GM03348 (cell line): ENCODE measurements around the gene SIK3.

ENCODE experiments used
- DNase-seq: peaks from one replicate; pipeline ENCODE4 v3.0.0; 2012; ENCODE audit warnings: low spot score

SIK3 gene

DNA sequence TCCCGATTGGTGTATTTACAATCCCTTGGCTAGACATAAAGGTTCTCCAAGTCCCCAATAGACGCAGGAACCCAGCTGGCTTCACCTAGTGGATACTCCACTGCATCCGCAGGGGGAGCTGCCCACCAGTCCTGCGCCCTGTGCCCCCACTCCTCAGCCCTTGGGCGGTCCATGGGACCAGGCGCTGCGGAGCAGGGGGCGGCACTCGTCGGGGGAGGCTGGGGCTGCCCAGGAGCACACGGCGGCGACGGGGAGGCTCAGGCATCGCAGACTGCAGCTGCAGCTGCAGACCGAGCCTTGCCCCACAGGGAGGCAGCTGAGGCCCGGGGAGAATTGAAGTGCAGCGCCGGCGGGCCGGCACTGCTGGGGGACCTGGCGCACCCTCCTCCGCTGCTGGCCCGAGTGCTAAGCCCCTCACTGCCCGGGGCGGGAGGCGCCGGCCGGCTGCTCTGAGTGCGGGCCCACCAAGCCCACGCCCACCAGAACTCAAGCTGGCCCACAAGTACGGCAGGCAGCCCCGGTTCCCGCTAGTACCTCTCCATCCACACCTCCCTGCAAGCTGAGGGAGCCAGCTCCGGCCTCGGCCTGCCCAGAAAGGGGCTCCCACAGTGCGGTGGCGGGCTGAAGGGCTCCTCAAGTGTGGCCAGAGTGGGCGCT, 12.2 kb upstream of the SIK3 start:
- no peak for DNase-seq

DNA sequence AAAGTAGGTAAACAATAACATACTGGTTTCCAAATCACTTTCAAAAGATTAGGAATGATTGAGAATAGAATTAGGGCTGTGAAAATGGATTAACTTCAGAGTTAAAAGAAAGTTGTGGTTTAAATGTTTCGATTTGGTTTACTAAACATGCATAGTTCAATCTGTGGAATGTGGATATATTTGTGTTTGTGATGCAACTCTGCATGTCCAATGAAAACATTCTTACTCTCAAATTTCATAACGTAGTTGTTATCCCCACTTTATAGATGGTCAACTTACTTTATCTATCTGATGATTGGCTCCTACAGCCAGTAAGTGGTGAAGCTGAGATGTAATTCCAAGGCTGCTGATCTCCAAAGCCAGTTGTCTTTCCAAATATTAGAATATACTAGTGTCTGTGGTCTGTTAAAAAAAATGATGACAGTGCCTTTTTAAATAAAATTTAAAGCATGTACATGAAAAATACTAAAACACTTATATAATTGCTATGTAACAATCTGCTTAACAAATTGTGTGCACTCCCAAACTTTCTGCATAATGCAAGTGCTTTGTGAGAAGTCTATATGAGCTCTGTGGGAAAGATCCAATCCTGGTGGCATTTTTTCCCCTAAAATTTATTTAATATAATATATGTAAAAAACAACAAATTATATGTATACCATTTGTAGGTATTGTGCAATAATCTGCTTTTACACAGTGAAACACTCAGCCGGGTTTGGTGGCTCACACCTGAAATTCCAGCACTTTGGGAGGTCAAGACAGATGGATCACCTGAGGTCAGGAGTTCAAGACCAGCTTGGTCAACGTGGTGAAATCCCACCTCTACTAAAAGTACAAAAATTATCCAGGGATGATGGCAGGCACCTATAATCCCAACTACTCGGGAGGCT, 9.7 kb upstream of the SIK3 start:
- DNase-seq: peak; percentile 60

DNA sequence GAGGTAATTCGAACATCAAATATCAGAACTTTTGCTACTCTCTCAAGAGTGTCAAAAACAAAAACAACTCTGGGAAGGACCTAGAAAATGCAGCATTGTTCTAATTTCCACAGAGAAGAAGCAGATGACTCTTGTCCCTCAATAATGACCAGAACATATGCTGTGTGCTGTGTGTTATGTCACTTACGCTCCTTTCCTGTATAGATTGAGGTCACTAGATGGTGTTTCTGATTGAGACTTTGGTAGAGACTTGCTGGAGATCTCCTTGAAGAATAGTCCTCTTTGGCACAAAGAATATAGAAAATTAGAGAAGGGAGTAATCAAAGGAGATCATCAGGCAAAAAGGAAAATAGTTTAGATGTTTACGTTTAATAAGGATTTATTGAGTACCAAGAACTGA, 2.3 kb upstream of the SIK3 start:
- no peak for DNase-seq

DNA sequence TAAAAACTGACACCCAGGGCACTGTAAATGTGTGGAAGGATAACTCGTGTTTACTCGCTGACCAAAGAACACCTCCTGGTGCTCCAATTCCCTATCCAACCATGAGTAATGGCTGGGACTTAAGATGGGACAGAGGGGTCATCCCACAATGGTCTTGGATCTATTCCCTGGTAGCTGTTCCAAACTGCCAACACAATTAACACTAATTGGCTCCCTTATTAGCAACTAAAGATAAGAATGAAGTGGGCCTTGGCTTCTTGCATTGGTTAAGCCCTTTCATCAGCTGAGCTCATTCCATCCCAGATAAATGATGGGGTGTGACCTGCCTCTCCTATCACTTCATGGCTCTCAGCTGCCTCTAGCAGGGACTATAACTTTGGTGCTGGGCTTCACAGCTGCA, 1.5 kb upstream of the SIK3 start:
- no peak for DNase-seq

DNA sequence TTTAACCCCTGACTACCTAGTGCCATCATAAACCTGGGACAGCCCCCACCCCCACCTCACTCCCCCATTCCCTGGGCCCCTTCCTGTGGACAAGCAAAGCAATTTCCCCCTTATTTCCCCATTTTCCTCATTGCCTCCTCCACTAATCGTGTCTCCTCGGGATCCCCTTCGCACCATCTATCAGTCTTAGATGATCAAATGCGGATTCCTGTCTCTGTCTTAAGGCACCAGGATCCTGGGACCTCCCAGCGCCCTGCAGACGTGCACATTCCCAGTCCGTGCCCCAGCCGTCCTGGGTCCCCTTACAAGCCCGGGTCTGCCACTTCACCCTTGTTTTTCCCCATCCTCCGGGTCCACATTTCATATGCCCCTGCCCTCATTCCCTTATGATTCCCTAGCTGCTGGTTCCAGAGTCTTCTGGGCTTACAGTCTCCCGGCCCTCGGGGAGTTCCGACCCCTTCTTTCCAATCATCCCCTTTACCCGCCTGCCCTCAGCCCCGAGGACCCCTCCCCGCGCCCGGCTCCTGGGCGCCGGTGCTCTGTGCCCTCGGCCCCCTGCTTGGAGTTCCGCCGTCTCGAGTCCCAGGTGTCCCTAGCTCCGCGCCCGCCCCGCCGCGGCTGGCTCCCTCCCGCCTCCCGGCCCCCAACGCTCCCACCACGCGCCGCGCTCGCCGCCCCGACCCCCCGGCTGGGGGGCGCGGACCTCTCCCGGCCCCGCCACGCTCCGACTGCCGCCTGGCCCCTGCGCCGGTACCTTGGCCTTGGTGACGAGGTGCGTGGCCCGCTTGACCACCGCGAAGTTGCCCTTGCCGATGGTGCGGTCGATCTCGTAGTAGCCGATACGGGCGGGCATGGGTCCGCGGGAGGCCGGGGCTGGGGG, 599 bp downstream of the SIK3 start:
- DNase-seq: peak; percentile 55

DNA sequence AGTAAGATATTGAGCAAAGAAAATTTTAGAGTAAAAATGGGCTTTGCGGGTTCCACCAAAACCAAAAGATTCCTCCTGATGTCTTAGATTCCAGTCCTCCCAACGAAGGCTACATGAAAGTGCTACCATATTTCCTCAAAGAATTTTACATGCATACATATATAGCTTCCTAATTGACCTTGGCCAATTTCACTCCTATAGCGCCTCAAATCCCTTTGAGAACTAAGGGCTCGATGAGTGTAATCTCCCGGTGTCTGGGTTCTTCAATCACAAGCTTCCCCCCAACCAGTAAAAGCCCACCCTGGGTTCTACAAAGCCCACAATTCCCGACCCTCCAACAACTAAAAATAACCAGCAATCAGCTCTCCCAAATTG, 1.2 kb downstream of the SIK3 start:
- DNase-seq: no peak

DNA sequence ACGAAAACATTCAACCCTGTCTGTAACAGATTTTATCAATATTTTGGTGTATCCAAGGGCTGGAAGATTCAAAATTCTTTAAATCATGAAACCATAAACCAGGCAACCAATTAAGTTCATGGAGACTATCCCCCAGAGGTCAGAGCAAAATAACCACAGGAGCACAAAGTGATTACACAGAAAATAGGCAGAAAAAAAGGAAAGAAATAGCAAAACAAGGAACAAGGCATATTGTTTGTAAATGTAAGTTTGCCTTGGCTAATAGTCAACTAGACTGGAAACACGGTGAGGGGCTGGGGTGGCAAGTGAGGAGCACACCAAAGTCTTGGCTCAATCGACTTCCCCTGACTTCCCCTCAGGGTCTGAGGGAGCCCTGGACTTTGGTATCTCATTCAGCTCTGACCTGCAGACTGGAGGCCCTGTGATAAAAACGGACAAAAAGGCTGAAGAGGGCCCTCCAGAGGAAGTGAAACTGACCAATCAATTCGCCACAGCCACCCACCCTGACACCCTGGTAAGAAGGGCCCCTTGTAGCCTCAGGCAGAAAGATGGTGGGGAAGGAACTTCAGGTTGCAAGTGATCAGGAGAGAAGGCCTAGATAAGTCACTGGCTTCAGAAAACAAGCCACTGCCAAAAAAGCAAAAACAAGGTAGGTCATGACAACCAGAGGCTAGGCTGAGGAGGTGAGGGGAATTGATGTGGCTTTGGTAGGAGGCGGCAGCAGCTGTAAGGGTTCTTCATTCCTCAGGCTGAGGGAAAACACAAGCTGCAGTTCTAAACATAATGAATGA, 1.8 kb downstream of the SIK3 start:
- no peak for DNase-seq

DNA sequence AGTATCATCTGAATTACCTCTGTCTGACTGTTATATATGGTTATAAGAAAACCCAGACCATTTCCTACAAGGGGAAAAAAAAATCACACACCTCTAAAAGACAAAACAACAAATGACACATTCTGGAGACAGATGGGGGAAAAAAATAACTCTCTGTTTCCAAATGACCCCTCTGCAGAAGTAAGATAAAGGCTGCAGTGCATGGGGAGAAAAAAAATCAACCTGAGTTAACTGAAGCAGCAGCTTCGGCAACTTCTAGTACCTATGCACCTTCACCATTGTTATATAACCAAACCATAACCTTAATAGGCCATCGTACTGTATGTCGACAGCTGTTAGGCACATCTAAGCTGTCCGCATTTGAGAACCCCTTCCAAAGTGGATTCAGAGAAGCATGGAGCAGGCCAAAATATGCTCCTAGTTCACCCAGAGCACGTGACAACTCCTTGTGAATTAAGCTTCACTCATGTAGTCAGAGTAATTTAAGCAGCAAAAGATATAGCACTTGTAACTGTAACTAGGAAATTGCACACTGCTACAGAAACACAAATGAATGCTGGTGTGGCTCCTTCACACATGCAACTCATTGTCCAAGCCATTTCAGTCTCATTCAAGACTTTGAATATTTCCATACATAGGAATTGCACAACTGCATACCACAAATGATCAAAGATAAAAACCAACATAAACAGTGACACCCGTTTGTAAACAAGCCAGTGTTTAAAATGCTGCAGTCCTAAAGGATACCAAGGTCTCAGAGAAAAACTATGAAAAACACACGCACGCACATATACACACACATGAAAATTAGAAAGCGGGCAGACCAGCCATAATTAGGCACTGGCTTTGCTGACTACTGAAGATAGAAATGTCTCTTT, 2.7 kb downstream of the SIK3 start:
- DNase-seq: peak; percentile 33

DNA sequence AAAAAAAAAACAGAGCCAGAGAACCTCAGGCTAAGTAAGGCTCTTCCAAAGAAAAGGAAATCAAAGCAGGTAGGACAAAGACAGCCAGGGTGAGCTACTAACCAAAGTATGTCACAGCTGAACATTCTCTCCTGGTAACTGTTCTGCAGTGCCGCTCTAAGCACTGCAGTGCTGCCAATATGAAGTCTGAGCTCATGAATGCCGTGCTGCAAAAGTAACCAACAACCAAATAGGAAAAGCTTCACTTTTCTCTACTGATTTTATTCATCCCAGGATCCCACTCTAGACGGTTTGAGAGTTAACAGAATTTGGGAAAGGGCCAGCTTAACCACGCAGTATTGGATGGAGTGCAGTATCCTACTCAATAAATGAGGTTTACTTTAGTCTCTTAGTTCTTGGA, 3.5 kb downstream of the SIK3 start:
- DNase-seq: peak; percentile 47

DNA sequence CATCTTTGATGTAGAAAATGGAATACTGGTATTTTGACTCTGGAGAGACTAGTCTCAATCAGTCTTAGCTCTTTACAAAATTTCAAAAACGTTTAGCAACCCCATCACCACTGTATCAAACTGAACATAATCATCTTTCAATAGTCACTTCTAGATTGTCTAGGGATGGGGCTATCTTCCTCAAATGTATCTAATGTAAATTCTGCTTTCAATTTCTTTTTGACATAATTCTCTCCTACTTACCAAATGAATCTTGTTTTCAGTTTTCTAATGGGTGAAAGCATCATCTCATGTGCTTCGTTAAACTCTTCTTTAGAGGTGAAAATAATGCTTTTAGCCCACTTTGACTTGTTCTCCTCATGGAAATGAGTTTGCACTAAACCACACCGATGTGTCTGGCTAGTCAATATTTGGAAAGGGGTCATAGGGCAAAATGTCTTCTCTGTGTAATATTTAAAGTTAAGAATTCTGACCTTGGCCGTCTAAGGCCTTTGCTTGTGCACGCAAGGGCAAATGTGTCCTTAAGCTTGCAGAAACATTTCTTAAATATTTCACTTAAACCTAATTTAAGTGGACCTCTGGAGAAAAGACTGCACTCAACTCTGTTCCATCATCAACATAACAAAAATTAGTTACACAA, 5.2 kb downstream of the SIK3 start:
- no peak for DNase-seq

DNA sequence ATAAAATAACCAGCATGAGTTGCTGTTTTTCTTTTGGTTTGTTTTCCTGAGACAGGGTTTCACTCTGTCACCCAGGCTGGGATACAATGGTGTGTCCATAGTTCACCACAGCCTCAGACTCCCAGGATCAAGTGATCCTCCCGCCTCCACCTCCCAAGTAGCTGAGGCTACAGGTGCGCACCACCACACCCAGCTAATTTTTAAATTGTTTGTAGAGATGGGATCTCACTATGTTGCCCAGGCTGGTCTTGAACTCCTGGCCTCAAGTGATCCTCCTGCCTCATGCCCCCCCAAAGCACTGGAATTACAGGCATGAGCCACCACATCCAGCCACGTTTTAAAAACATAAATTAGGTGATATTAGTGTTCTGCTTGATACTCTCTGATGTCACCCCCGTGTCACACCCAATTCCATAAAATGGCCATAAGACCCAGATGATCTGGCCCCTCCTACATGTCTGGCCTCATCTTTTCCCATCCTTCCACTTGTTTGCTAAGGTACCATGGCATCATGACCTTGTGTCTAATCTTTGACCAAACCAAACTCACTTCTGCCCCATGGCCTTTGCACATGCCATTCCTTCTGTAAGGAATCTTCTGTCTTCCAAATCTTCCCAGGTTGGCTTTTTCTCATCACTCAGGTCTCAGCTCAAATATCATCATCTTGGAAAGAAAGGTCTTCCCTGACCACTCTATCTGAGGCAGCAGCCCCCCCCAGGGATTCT, 6.3 kb downstream of the SIK3 start:
- DNase-seq: no peak

DNA sequence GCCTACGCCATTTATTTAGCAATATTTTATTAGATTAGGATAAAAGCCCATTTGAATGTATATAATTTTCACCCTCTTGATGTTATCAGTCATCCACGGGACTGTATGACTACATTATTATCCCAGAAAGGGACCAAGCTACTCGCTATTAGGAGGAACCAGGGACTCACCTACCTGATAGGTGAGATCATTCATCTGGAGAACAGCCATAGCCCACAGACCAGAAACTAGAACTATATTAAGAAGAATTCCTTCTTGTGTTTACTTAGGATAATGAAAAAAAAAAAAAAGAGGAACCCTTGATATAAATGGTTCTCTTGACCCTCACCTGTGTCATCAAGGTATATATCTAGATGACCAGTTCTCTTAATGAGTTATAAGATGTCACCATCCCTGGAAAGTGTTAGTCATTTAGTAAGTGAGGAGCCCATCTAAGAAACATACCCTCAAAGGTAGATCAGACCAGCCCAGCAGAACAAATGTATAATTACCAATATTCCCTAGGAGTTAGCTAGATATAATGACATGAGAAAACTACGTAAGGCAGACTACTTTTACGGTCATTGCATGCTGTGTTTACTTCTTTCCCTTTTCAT, 8.0 kb downstream of the SIK3 start:
- no peak for DNase-seq

DNA sequence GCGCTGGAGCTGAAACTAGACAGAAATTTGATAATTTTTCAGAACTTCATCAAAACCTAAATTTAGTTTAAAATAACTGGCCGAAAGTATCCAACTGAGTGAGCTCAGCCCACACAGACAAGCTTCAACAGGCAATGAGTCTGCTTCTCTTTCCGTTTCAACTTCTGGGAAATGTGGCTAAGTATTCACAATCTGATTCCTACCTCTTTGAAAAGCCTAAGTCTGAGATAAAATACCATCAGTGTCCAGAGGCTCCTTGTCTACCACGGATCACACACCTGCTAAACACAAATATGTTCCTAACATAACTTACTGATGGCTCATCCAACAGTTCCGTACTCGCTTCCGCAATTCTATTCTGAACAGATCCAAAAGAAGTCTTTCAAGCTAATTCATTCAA, 8.5 kb downstream of the SIK3 start:
- no peak for DNase-seq

DNA sequence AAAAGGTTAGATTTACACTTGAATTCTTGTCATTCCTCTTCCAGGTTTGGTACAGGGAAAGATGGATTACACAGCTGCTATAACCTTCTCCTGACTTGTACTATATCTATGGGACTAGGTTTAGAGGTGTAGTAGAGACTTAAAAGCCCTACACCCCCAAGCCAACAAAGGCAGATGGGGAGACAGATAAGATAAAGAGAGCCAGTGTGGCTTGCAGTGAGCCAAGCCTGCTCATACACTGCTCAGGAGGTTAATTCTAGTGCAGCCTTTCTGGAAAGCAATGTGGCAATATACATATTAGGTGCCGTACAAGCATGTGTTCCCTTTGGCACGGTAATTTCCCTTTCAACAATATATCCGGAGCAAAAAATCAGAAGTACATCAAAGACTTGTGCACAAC, 10.8 kb downstream of the SIK3 start:
- no peak for DNase-seq

DNA sequence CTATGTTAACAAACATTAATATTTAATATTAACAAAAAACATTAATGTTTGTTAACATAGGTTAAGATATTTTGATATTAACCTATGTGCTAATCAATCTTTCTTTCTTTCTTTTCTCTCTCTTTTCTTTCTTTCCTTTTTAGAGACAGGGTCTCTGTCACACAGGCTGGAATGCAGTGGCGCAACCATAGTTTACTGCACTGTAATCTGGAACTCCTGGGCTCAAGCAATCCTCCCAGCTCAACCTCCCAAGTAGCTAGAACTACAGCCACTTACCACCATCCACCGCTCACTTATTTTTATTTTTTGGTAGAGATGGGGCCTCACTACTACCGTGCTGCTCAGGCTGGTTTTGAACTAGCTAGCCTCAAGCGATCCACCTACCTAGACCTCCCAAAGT, 13.2 kb downstream of the SIK3 start:
- no peak for DNase-seq

DNA sequence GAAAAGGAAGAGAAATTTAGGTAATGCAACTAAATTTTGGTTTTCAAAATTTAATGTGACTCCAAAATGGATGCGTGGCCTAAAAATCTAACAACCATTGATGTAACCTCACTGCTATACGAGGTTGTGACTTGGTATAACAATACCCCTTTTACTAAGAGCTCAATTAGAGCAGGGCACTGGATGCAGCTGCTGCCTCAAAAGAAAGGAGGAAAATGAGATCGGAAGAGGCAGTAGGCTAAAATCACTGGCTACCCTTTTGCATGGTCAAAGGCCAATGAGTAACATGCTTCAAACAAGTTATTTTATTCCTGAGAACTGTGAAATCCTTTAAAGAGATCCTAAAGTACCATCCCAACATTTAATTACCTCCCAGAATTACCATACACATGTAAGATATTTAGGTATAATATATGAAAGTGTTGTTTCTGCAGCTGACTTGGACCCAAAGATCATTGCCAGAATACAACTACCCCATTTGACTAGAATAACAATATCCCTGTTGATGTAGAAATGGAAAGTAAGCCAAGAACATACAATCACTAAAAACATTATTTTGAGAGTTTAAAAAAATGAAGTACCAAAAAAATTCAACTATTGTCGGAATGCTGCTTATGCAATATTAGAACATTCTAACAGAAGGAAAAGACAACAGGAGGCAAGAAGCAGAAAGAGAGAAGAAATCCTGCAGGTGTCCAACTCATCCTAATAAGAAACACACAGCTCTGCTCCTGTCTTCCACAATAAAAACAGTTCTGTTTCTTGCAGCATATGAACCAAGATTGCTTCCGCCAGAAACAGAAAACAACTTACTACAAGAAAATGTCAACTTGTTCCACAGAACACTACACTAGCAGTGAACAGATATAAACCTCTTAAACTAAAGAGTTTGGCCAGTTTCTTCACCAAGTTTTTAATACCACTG, 15.0 kb downstream of the SIK3 start:
- DNase-seq: peak; percentile 13

DNA sequence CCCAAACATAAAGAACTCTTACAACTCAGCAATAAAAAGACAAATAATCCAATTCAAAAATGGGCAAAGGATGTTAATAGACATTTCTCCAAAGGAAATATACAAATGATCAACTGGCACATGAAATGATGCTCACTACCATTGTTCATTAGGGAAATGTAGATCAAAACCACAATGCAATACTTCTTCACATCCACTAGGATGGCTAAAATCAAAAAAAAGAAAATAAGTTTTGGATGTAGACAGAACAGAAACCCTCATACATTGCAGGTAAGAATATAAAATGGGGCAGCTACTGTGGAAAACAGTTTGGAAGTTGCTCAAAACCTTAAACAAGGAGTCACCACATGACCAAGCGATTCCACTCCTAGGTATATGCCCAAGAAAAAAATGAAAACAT, 16.3 kb downstream of the SIK3 start:
- no peak for DNase-seq

DNA sequence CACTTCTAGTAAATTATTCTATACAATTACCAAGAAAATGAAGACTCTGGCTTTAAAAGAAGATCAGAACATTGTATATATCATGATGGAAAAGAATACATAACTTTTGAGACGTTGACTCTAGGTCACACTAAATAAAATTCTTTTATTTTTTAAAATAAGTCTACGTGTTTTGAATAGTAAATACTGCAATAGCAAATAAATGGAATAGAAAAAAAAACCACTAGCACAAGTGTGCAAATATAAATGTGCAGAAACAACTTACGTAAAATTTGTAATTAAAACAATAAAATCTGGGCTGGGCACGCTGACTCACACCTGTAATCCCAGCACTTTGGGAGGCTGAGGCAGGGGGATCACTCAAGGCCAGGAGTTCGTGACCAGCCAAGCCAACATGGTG, 17.9 kb downstream of the SIK3 start:
- no peak for DNase-seq
